HepG2 (cell line): ENCODE results near the gene TEX261. TPM values are rescaled to one million over a fixed set of nuclear protein-coding genes. Genes with fewer than 3 reads are reported as not detected.
A peak's percentile ranks its signal among the peaks of the same experiment; 100 is the strongest.
"Not testable (repeated sequence)": the region's sequence is repeated elsewhere in the genome, so short reads cannot be mapped to it uniquely, and the experiment has no call there.

Experiments
- ATAC-seq: fragments of 200-7000 bp; cut with Tn5 transposase; 3 replicates; pipeline ENCODE4 v1.9.1; 2020; ENCODE audit warnings: mild to moderate bottlenecking, moderate library complexity
- BruUV-seq: library from RNA; stranded (reverse); fragments of 400-500 nt; replicated peaks from 2 replicates; lab custom pipeline; 2021; lab: Mats Ljungman, UMichigan
- CTCF ChIA-PET: fragments of 300-600 bp; formaldehyde crosslinking; extraction: SDS; loops from one replicate; lab custom pipeline; 2021; ENCODE audit warnings: low total read pairs, inconsistent platforms, low intra/inter-chr PET ratio; lab: Yijun Ruan, JAX
- POLR2A ChIA-PET: fragments of 350-600 bp; sonication (Branson Sonifier 250); formaldehyde crosslinking; loops from one replicate; lab custom pipeline; 2020; ENCODE audit warnings: antibody characterized with exemption, inconsistent platforms; lab: Yijun Ruan, JAX
- DNase-seq: peaks from one replicate; pipeline ENCODE4 v3.0.0-alpha.2; 2015; ENCODE audit warnings: low spot score
- FAIRE-seq: peaks from 3 replicates; lab custom pipeline; 2011; peaks lifted over from hg19 to GRCh38; lab: Jason Lieb, UNC
- H2AFZ ChIP-seq: one replicate; pipeline ENCODE4 v1.6.1; 2011; ENCODE audit warnings: low read length, inconsistent platforms
- H3K27ac ChIP-seq: fragments of 300-600 bp; 3 replicates; pipeline ENCODE4 v1.8.0; 2011; ENCODE audit warnings: mixed run types, mild to moderate bottlenecking, mixed read lengths, low read length, inconsistent platforms; ENCODE audit not compliant: insufficient read depth; ENCODE audit errors: extremely low read length
- H3K27me3 ChIP-seq, 2 experiments: fragments of 200-600 bp in 1 of 2; 2 replicates in 1 of 2; 3 replicates in 1 of 2; pipeline versions ENCODE4 v1.6.0 to v1.8.0; 2011; ENCODE audit warnings: low read length in 2 of 2, mild to moderate bottlenecking in 2 of 2, moderate library complexity in 2 of 2, inconsistent platforms in 1 of 2; ENCODE audit not compliant: insufficient read depth in 2 of 2, control insufficient read depth in 1 of 2
- H3K36me3 ChIP-seq, 2 experiments: fragments of 200-600 bp in 1 of 2; replicated peaks in 1 of 2; 2 replicates in 1 of 2; 3 replicates in 1 of 2; pipeline versions ENCODE4 v1.5.1 to v1.8.0; 2011; ENCODE audit warnings: low read length in 2 of 2, inconsistent platforms in 1 of 2; ENCODE audit not compliant: insufficient read depth in 2 of 2, control insufficient read depth in 1 of 2
- H3K4me1 ChIP-seq: 2 replicates; pipeline ENCODE4 v1.5.1; 2012; ENCODE audit warnings: low read length, inconsistent platforms; ENCODE audit not compliant: insufficient read depth
- H3K4me2 ChIP-seq: 2 replicates; pipeline ENCODE4 v1.6.0; 2011; ENCODE audit warnings: low read depth, low read length, inconsistent platforms
- H3K4me3 ChIP-seq, 3 experiments: fragments of 200-600 bp in 1 of 3; sonication (generic), shearing (Covaris generic) in 1 of 3; replicated peaks in 1 of 3; 2 replicates each; pipeline ENCODE4 v1.5.1; 2011 to 2016; ENCODE audit warnings: low read length in 3 of 3, inconsistent platforms in 2 of 3, low read depth in 2 of 3, mild to moderate bottlenecking in 2 of 3, control low read depth in 1 of 3, mixed read lengths in 1 of 3; ENCODE audit not compliant: insufficient read depth in 1 of 3
- H3K79me2 ChIP-seq: one replicate; pipeline ENCODE4 v1.6.1; 2011; ENCODE audit warnings: low read length, inconsistent platforms; ENCODE audit not compliant: insufficient read depth
- H3K9ac ChIP-seq: 2 replicates; pipeline ENCODE4 v1.6.0; 2011; ENCODE audit warnings: mild to moderate bottlenecking, low read depth, low read length, inconsistent platforms; ENCODE audit not compliant: insufficient read depth
- H3K9me3 ChIP-seq: 2 replicates; pipeline ENCODE4 v1.5.1; 2012; ENCODE audit warnings: mild to moderate bottlenecking, low read length
- H4K20me1 ChIP-seq: 2 replicates; pipeline ENCODE4 v1.6.0; 2011; ENCODE audit warnings: inconsistent platforms, mild to moderate bottlenecking, low read length, moderate library complexity; ENCODE audit not compliant: insufficient read depth
- CREB1 ChIP-seq, 2 experiments: fragments of 450-650 bp in 1 of 2; IDR thresholded peaks; 2 replicates each; pipeline ENCODE4 v1.6.1; 2016 to 2017; ENCODE audit warnings: control low read depth in 1 of 2, mild to moderate bottlenecking in 1 of 2, missing compliant biosample characterization in 1 of 2, missing genetic modification characterization in 1 of 2
- GTF2F1 ChIP-seq: fragments of 150-350 bp; IDR thresholded peaks from 2 replicates; pipeline ENCODE4 v1.6.1; 2014; ENCODE audit warnings: low read length
- IRX3 ChIP-seq: sonication (generic); formaldehyde crosslinking; IDR thresholded peaks from 2 replicates; pipeline ENCODE4 v1.8.1; 2023; ENCODE audit warnings: mild to moderate bottlenecking, low read depth, missing genetic modification reagents, borderline replicate concordance
- NFYB ChIP-seq: sonication (generic); formaldehyde crosslinking; IDR thresholded peaks from 2 replicates; pipeline ENCODE4 v1.4.0; 2020; ENCODE audit warnings: missing genetic modification reagents
- RAD21 ChIP-seq: fragments of 450-650 bp; formaldehyde crosslinking; IDR thresholded peaks from 2 replicates; pipeline ENCODE4 v1.5.0; 2020; ENCODE audit warnings: mild to moderate bottlenecking
- SATB2 ChIP-seq: sonication (generic); formaldehyde crosslinking; IDR thresholded peaks from 2 replicates; pipeline ENCODE4 v1.5.0; 2020; ENCODE audit warnings: missing genetic modification reagents
- WGBS: methylation state at CpG from one replicate; pipeline ENCODE4 v1.1.6; 2017; ENCODE audit warnings: low lambda C conversion rate; 5-methylcytosine and 5-hydroxymethylcytosine counted together
- in situ Hi-C: cut with HindIII; loops from 2 replicates; pipeline ENCODE4 v1.10.0; 2017; ENCODE audit warnings: low pct_unique_long_range_greater_than_20kb; ENCODE audit not compliant: extremely low pct_ligation_motif_present
- intact Hi-C: fragments of 100-400 bp; cut with micrococcal nuclease; formaldehyde crosslinking; loops from one replicate; pipeline ENCODE4 v1.10.0; 2022; ENCODE audit not compliant: unreplicated experiment
- polyA plus RNA-seq, 8 experiments: library from polyadenylated mRNA; depleted of rRNA in 3 of 8; stranded (reverse) in 7 of 8; unstranded in 1 of 8; fragments of >200 nt; fragmentation: Illumina TruSeq in 4 of 8; extraction: Trizol in 4 of 8; gene quantifications; 2 replicates each; pipeline versions ENCODE4 v1.2.1 to v1.2.3, GENCODE V29; 2011 to 2016; ENCODE audit warnings: low read depth in 4 of 8, missing spikeins in 1 of 8, mixed read lengths in 1 of 8; ENCODE audit not compliant: insufficient read depth in 1 of 8
- total RNA-seq, 5 experiments: library from RNA; depleted of rRNA; stranded (reverse); fragments of >200 nt; fragmentation: Illumina TruSeq; extraction: Trizol; gene quantifications; 2 replicates each; pipeline ENCODE4 v1.2.3, GENCODE V29; 2016; ENCODE audit warnings: low read depth in 1 of 5
- TF ChIP-seq, protein P1 (sequence below): sonication (generic); formaldehyde crosslinking; IDR thresholded peaks from 2 replicates; pipeline ENCODE4 v1.9.0; 2021; ENCODE audit warnings: missing genetic modification reagents, borderline replicate concordance
- TF ChIP-seq, protein P2 (sequence below): sonication (generic); formaldehyde crosslinking; IDR thresholded peaks from 2 replicates; pipeline ENCODE4 v1.8.1; 2023; ENCODE audit warnings: missing genetic modification reagents, mild to moderate bottlenecking, borderline replicate concordance

The TEX261 gene
- total and polyA plus RNA-seq, 2 of the 13 experiments (the other 11 are each of a cell fraction or from before 2014, with no cell fraction given): 43.8 to 78.7 TPM

- 0 out of 2 replicates have a peak, but pooled peaks have one; percentile 25 for TF ChIP-seq SATB2 (CRISPR knock-in tag)
- whole genome bisulfite sequencing: 64% methylated on average over 6 of the region's 6 CpGs
- H2AFZ ChIP-seq, H3K9ac ChIP-seq, H3K79me2 ChIP-seq, H3K27ac ChIP-seq, in situ Hi-C loops, H3K9me3 ChIP-seq, H4K20me1 ChIP-seq, FAIRE-seq, H3K36me3 ChIP-seq, intact Hi-C loops, BruUV-seq, H3K27me3 ChIP-seq, H3K4me3 ChIP-seq, CTCF ChIA-PET, H3K4me2 ChIP-seq, ATAC-seq, DNase-seq: not testable (repeated sequence)
- H3K4me1 ChIP-seq: peaks cover 16% of the 10 kb centered on the region
- POLR2A ChIA-PET: interaction anchor here (1.6 to 2.0 kb wide), 2 partner anchors 18 to 48 kb away, joined by 5 to 11 read pairs; no protein-coding TSS in a partner anchor
Observed at GRCh38 chr2:71019989-71020388, 25.3 kb upstream of the TEX261 start.

DNA sequence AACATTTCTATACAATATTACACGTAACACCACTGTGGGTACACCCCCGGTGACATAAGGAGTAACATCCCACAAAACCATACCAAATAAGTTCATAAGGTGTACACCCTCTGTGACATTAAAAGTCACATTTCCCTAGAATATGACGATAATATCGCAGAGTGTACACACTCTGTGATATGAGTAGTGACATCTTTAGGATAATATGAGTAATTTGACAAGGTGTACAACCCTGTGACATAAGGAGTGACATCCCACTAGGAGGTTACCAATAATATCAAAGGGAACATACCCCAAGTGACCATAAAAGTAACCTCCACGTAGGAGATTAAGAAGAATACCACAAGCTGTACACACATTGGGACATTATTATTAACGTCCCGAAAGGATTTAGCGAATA, 24.0 kb upstream of the TEX261 start:
- Histone ChIP-seq H3K4me1 (peaks cover 16% of the 10 kb centered on the region), H3K79me2 (no peaks in the 10 kb centered on the region), H3K4me2 (no peak overlapping the region), H3K9me3 (no peaks in the 10 kb centered on the region), H2AFZ (no peak overlapping the region), H3K9ac (no peak overlapping the region), H3K27me3 (0 out of 5 replicates have a peak, but pooled peaks cover 0 to 4% of the 10 kb centered on the region in 2 experiments), H4K20me1 (no peaks in the 10 kb centered on the region), H3K36me3 (no peaks in the 10 kb centered on the region), H3K4me3 (no peak overlapping the region), H3K27ac (no peak overlapping the region)
- 61% methylated on average over 8 of the region's 8 CpGs for WGBS
- CTCF ChIA-PET: no interaction called here
- ATAC-seq (no peak), FAIRE-seq (no peak), DNase-seq (no peak)
- POLR2A ChIA-PET: no interaction called here
- no TSS peak for BruUV-seq
- intact Hi-C loops (no loop called here), in situ Hi-C loops (no loop called here)
- TF ChIP-seq, protein P1, sequence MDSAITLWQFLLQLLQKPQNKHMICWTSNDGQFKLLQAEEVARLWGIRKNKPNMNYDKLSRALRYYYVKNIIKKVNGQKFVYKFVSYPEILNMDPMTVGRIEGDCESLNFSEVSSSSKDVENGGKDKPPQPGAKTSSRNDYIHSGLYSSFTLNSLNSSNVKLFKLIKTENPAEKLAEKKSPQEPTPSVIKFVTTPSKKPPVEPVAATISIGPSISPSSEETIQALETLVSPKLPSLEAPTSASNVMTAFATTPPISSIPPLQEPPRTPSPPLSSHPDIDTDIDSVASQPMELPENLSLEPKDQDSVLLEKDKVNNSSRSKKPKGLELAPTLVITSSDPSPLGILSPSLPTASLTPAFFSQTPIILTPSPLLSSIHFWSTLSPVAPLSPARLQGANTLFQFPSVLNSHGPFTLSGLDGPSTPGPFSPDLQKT (CRISPR knock-in tag): no peak
- TF ChIP-seq, protein P2, sequence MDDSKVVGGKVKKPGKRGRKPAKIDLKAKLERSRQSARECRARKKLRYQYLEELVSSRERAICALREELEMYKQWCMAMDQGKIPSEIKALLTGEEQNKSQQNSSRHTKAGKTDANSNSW (CRISPR knock-in tag): no peak
- no peak for TF ChIP-seq IRX3 (CRISPR knock-in tag)
- TF ChIP-seq GTF2F1: no peak
- TF ChIP-seq RAD21: no peak
- 0 out of 2 replicates have a peak, but pooled peaks have one; percentile 15 for TF ChIP-seq CREB1 (IDR thresholded peaks at IDR 0.05)
- no peak for TF ChIP-seq CREB1 (CRISPR knock-in tag; IDR thresholded peaks at IDR 0.05)
- no peak for TF ChIP-seq NFYB (CRISPR knock-in tag)
